Measurements from ENCODE around the gene CACNA2D2. TPM values are rescaled to one million over a fixed set of nuclear protein-coding genes. Genes with fewer than 3 reads are reported as not detected.

The CACNA2D2 gene
- total and polyA plus RNA-seq, 2 of the 8 experiments (the other 6 are each of a cell fraction or from before 2014, with no cell fraction given), result 14.1 to 25.0 TPM

DNA sequence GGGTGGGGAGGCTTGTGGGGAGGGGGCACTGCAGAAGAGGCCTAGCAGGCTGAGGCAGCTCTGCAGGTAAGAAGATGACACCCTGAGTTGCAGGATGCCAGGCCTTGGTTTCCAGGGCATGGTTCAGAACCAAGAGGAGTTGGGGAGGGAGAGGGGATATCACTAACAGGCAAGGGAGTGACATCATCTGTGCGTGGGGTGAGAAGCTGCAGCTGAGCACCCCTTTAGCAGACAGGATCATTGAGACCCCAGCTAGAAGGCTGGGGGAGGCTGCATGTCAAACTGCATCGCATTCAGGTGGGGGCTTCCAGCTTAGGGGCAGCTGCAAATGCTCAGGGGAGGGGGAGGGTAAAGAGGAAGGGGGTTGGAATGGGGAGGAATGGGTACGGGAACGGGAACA is 23.0 kb downstream of the CACNA2D2 start (continued):
- TF ChIP-seq FOSL1 (IDR thresholded peaks at IDR 0.05; ENCODE audit: insufficient read depth, low read depth, low read length) (no peak), SUZ12 (IDR thresholded peaks at IDR 0.05; ENCODE audit: low read length) (no peak), PHF8 (conservative IDR thresholded peaks at IDR 0.05; ENCODE audit: low read depth, low read length) (no peak)
- TF ChIP-seq, protein P1, sequence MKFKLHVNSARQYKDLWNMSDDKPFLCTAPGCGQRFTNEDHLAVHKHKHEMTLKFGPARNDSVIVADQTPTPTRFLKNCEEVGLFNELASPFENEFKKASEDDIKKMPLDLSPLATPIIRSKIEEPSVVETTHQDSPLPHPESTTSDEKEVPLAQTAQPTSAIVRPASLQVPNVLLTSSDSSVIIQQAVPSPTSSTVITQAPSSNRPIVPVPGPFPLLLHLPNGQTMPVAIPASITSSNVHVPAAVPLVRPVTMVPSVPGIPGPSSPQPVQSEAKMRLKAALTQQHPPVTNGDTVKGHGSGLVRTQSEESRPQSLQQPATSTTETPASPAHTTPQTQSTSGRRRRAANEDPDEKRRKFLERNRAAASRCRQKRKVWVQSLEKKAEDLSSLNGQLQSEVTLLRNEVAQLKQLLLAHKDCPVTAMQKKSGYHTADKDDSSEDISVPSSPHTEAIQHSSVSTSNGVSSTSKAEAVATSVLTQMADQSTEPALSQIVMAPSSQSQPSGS (IDR thresholded peaks at IDR 0.05; ENCODE audit: low read length), result no peak
- TF ChIP-seq, protein P2, sequence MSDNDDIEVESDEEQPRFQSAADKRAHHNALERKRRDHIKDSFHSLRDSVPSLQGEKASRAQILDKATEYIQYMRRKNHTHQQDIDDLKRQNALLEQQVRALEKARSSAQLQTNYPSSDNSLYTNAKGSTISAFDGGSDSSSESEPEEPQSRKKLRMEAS (IDR thresholded peaks at IDR 0.05), result no peak

Measured in H1 (cell line).